ENCODE data around the gene UGT1A3. TPM values are rescaled to one million over a fixed set of nuclear protein-coding genes. Genes with fewer than 3 reads are reported as not detected.

UGT1A3 gene
- total and polyA plus RNA-seq, 2 donors (not counting 1 experiment from before 2014, with no cell fraction given) = not detected

GRCh38 chr2:233761040-233761769, 32.4 kb downstream of the UGT1A3 start:
- Mint-ChIP-seq H3K27me3 (peaks cover 39% of the 10 kb centered on the region), H3K27ac (no peak overlapping the region), H3K9me3 (ENCODE audit: insufficient read depth) (peaks cover 2% of the 10 kb centered on the region), H3K4me3 (no peak overlapping the region), H3K4me1 (no peaks in the 10 kb centered on the region)
- Histone ChIP-seq H3K27ac (ENCODE audit: low read length in 2 of 2) (no peak overlapping the region), H3K9me3 (ENCODE audit: control extremely low read depth in 1 of 3, control insufficient read depth in 2 of 3, insufficient read depth in 1 of 3, low read length in 2 of 3) (no peaks in the 10 kb centered on the region), H2AFZ (ENCODE audit: insufficient read depth, low read depth, low read length, poor library complexity, severe bottlenecking) (no peak overlapping the region), H4K20me1 (ENCODE audit: control insufficient read depth, insufficient read depth, low read length, poor library complexity, severe bottlenecking) (no peaks in the 10 kb centered on the region), H3K4me3 (ENCODE audit: control extremely low read depth in 1 of 5, extremely low read depth in 1 of 5, insufficient read depth in 1 of 5, low read depth in 2 of 5, low read length in 4 of 5) (no peak overlapping the region), H3K79me2 (ENCODE audit: control insufficient read depth, insufficient read depth, low read length) (no peaks in the 10 kb centered on the region), H3K9ac (ENCODE audit: low read length) (no peak overlapping the region), H3K4me1 (ENCODE audit: control insufficient read depth in 2 of 2, insufficient read depth in 2 of 2, low read length in 2 of 2) (no peaks in the 10 kb centered on the region), H3K36me3 (replicated peaks in 1 of 2; ENCODE audit: control extremely low read depth in 1 of 2, control insufficient read depth in 1 of 2, extremely low read depth in 1 of 2, insufficient read depth in 2 of 2, low read length in 1 of 2) (no peaks in the 10 kb centered on the region), H3K4me2 (replicated peaks; ENCODE audit: low read depth, low read length, poor library complexity, severe bottlenecking) (no peak overlapping the region), H3K27me3 (replicated peaks in 1 of 4; ENCODE audit: control extremely low read depth in 1 of 4, control insufficient read depth in 3 of 4, insufficient read depth in 4 of 4, low read length in 3 of 4) (peaks cover 0 to 4% (median 0%) of the 10 kb centered on the region in 4 experiments)
- TF ChIP-seq EZH2 (IDR thresholded peaks at IDR 0.05; ENCODE audit: borderline replicate concordance, insufficient read depth, low read depth, low read length, poor library complexity, severe bottlenecking) (no peak), CTCF (IDR thresholded peaks at IDR 0.05) (no peak)
- ATAC-seq (ENCODE audit: low read depth) (no peak), DNase-seq (no peak)
- CTCF ChIA-PET = no interaction called here
- 93% methylated on average over 2 of the region's 4 CpGs for WGBS (ENCODE audit: insufficient coverage)
- POLR2A ChIA-PET = no interaction called here
- intact Hi-C loops (cut with micrococcal nuclease) = no loop called here

GRCh38 chr2:233764264-233764663, 35.4 kb downstream of the UGT1A3 start:
- ChIA-PET POLR2A (no interaction called here), CTCF (no interaction called here)
- TF ChIP-seq CTCF (IDR thresholded peaks at IDR 0.05) (no peak), EZH2 (IDR thresholded peaks at IDR 0.05; ENCODE audit: borderline replicate concordance, insufficient read depth, low read depth, low read length, poor library complexity, severe bottlenecking) (no peak)
- H3K79me2 ChIP-seq (ENCODE audit: control insufficient read depth, insufficient read depth, low read length) = no peaks in the 10 kb centered on the region
- ATAC-seq (ENCODE audit: low read depth) (no peak), DNase-seq (no peak)
- no peaks in the 10 kb centered on the region for H3K9me3 ChIP-seq (ENCODE audit: control extremely low read depth in 1 of 3, control insufficient read depth in 2 of 3, insufficient read depth in 1 of 3, low read length in 2 of 3)
- no peak overlapping the region for H3K4me3 ChIP-seq (ENCODE audit: control extremely low read depth in 1 of 5, extremely low read depth in 1 of 5, insufficient read depth in 1 of 5, low read depth in 2 of 5, low read length in 4 of 5)
- no peaks in the 10 kb centered on the region for H4K20me1 ChIP-seq (ENCODE audit: control insufficient read depth, insufficient read depth, low read length, poor library complexity, severe bottlenecking)
- Mint-ChIP-seq H3K27ac (no peak overlapping the region), H3K27me3 (peaks cover 48% of the 10 kb centered on the region), H3K4me1 (no peaks in the 10 kb centered on the region), H3K4me3 (no peak overlapping the region), H3K9me3 (ENCODE audit: insufficient read depth) (peaks cover 2% of the 10 kb centered on the region)
- 89% methylated on average over 7 of the region's 7 CpGs for WGBS (ENCODE audit: insufficient coverage)
- H3K27me3 ChIP-seq (replicated peaks in 1 of 4; ENCODE audit: control extremely low read depth in 1 of 4, control insufficient read depth in 3 of 4, insufficient read depth in 4 of 4, low read length in 3 of 4) = peaks cover 0 to 4% (median 0%) of the 10 kb centered on the region in 4 experiments
- no peaks in the 10 kb centered on the region for H3K4me1 ChIP-seq (ENCODE audit: control insufficient read depth in 2 of 2, insufficient read depth in 2 of 2, low read length in 2 of 2)
- H3K9ac ChIP-seq (ENCODE audit: low read length) = no peak overlapping the region
- intact Hi-C loops (cut with micrococcal nuclease) = no loop called here
- no peak overlapping the region for H3K27ac ChIP-seq (ENCODE audit: low read length in 2 of 2)
- H2AFZ ChIP-seq (ENCODE audit: insufficient read depth, low read depth, low read length, poor library complexity, severe bottlenecking) = no peak overlapping the region
- no peak overlapping the region for H3K4me2 ChIP-seq (replicated peaks; ENCODE audit: low read depth, low read length, poor library complexity, severe bottlenecking)
- no peaks in the 10 kb centered on the region for H3K36me3 ChIP-seq (replicated peaks in 1 of 2; ENCODE audit: control extremely low read depth in 1 of 2, control insufficient read depth in 1 of 2, extremely low read depth in 1 of 2, insufficient read depth in 2 of 2, low read length in 1 of 2)

All from B cell (primary cell).